ENCODE results near the gene IBA57.
"Not testable (repeated sequence)": the region's sequence is repeated elsewhere in the genome, so short reads cannot be mapped to it uniquely, and the experiment has no call there.

Gene IBA57

GRCh38 chr1:228219245-228219961 lies 53.8 kb downstream of the IBA57 start:
- H3K9ac ChIP-seq (ENCODE audit: insufficient read length) = no peak overlapping the region
- no peaks in the 10 kb centered on the region for H3K9me3 ChIP-seq (ENCODE audit: low read depth, low read length)
- DNase-seq (ENCODE audit: low read depth, low spot score) = no peak
- TF ChIP-seq EZH2 (IDR thresholded peaks at IDR 0.05) (no peak), FOXP2 (optimal IDR thresholded peaks at IDR 0.05; ENCODE audit: control extremely low read depth, extremely low read length, insufficient read depth) (no peak), POLR2AphosphoS5 (IDR thresholded peaks at IDR 0.05; ENCODE audit: borderline replicate concordance, low read depth, low read length) (no peak)
- H3K4me3 ChIP-seq = no peak overlapping the region
- no peak overlapping the region for H3K27ac ChIP-seq
- H3K36me3 ChIP-seq (ENCODE audit: insufficient read depth, low read length) = peaks cover 4% of the 10 kb centered on the region; the same call in 1 of the 2 replicates

- Histone ChIP-seq H3K9ac (ENCODE audit: insufficient read length) (no peak overlapping the region), H3K9me3 (ENCODE audit: low read depth, low read length) (no peaks in the 10 kb centered on the region), H3K4me3 (no peak overlapping the region), H3K36me3 (ENCODE audit: insufficient read depth, low read length) (peaks cover 12% of the 10 kb centered on the region), H3K27ac (no peak overlapping the region)
- no peak for TF ChIP-seq EZH2 (IDR thresholded peaks at IDR 0.05)
- no peak for TF ChIP-seq FOXP2 (optimal IDR thresholded peaks at IDR 0.05; ENCODE audit: control extremely low read depth, extremely low read length, insufficient read depth)
- no peak for TF ChIP-seq POLR2AphosphoS5 (IDR thresholded peaks at IDR 0.05; ENCODE audit: borderline replicate concordance, low read depth, low read length)
- no peak for DNase-seq (ENCODE audit: low read depth, low spot score)
Measured at GRCh38 chr1:228219962-228220780, 54.6 kb downstream of the IBA57 start.

- H3K27ac ChIP-seq; H3K9ac ChIP-seq (ENCODE audit: insufficient read length); DNase-seq (ENCODE audit: low read depth, low spot score); H3K4me3 ChIP-seq; H3K9me3 ChIP-seq (ENCODE audit: low read depth, low read length): not testable (repeated sequence)
- peaks cover 21% of the 10 kb centered on the region for H3K36me3 ChIP-seq (ENCODE audit: insufficient read depth, low read length)
Measured at GRCh38 chr1:228221097-228221496, 55.5 kb downstream of the IBA57 start.

DNA sequence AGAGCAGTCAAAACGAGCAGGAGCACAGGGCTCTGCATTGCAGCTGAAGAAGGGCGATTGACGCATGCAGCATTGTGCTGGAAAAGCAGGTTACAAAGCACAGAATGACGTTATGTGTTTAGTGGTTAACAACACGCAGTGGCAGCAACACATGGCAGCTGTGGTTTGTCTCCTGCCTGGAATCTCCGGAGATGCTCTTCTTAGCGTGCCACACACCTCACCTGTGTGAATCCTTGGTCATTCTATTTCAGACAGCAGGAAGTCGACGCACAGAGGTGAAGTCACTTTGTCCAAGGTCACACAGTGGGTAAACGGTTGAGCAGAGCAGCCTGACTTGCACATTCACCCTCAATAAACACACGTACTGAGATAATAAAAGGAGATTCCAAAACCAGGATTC lies 56.9 kb downstream of the IBA57 start:
- TF ChIP-seq POLR2AphosphoS5 (IDR thresholded peaks at IDR 0.05; ENCODE audit: borderline replicate concordance, low read depth, low read length) = no peak
- no peak for TF ChIP-seq FOXP2 (optimal IDR thresholded peaks at IDR 0.05; ENCODE audit: control extremely low read depth, extremely low read length, insufficient read depth)
- TF ChIP-seq EZH2 (IDR thresholded peaks at IDR 0.05) = no peak
- Histone ChIP-seq H3K9me3 (ENCODE audit: low read depth, low read length) (no peaks in the 10 kb centered on the region), H3K4me3 (no peak overlapping the region), H3K9ac (ENCODE audit: insufficient read length) (no peak overlapping the region), H3K27ac (no peak overlapping the region), H3K36me3 (ENCODE audit: insufficient read depth, low read length) (peaks cover 21% of the 10 kb centered on the region)
- no peak for DNase-seq (ENCODE audit: low read depth, low spot score)

DNA sequence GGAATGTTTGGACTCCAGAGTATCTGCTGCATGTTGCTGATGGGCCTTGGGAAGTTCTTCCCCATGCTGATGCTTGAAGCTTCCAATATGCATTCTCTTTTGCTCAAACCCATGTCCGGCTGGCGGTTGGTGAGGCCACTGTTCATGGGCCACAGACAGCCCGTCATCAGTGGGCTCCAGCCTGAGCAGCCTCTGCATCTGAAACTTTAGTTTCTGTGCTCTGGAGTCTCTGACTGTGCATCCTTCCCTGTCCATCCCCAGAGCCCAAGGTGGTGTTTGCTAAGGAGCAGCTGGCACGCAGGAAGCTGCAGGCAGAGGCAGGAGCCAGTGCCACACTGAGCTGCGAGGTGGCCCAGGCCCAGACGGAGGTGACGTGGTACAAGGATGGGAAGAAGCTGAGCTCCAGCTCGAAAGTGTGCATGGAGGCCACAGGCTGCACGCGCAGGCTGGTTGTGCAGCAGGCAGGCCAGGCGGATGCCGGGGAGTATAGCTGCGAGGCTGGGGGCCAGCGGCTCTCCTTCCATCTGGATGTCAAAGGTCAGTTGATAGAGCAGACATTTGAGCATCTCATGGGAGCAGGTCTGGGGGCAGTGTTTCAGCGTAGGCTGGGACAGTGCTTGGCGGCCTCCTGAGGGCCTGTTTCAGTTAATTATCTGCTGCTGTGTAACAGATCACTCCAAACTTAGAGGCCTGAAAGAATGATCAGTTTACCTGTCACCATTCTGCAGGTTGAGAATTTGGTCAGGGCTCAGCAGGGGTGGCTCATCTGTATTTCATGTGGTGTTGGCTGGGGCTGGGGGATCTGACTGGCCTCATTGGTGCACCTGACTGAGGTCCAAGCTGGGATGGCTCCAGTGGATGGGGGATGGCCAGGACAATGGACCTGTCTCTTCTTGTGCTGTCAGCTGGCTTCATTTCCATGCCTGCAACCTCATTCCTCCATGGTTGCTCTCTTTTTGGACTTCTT lies 58.9 kb downstream of the IBA57 start:
- H3K36me3 ChIP-seq (ENCODE audit: insufficient read depth, low read length) = peaks cover 25% of the 10 kb centered on the region
- H3K4me3 ChIP-seq = no peak overlapping the region
- DNase-seq (ENCODE audit: low read depth, low spot score) = no peak

GRCh38 chr1:228225165-228225710 lies 59.6 kb downstream of the IBA57 start:
- Histone ChIP-seq H3K9me3 (ENCODE audit: low read depth, low read length) (0 out of 2 replicates have a peak, but pooled peaks cover under 1% of the 10 kb centered on the region), H3K9ac (ENCODE audit: insufficient read length) (no peak overlapping the region), H3K27ac (no peak overlapping the region), H3K36me3 (ENCODE audit: insufficient read depth, low read length) (peaks cover 29% of the 10 kb centered on the region), H3K4me3 (no peak overlapping the region)
- TF ChIP-seq EZH2 (IDR thresholded peaks at IDR 0.05) (no peak), POLR2AphosphoS5 (IDR thresholded peaks at IDR 0.05; ENCODE audit: borderline replicate concordance, low read depth, low read length) (no peak), FOXP2 (optimal IDR thresholded peaks at IDR 0.05; ENCODE audit: control extremely low read depth, extremely low read length, insufficient read depth) (no peak)
- DNase-seq (ENCODE audit: low read depth, low spot score) = no peak

More for the DNA sequence above, 58.9 kb downstream of the IBA57 start:
- no peak overlapping the region for H3K27ac ChIP-seq
- no peak for TF ChIP-seq EZH2 (IDR thresholded peaks at IDR 0.05)
- TF ChIP-seq POLR2AphosphoS5 (IDR thresholded peaks at IDR 0.05; ENCODE audit: borderline replicate concordance, low read depth, low read length) = no peak
- TF ChIP-seq FOXP2 (optimal IDR thresholded peaks at IDR 0.05; ENCODE audit: control extremely low read depth, extremely low read length, insufficient read depth) = no peak
- H3K9ac ChIP-seq (ENCODE audit: insufficient read length) = no peak overlapping the region
- no peaks in the 10 kb centered on the region for H3K9me3 ChIP-seq (ENCODE audit: low read depth, low read length)

- no peak overlapping the region for H3K4me3 ChIP-seq
- H3K27ac ChIP-seq = no peak overlapping the region
- H3K9me3 ChIP-seq (ENCODE audit: low read depth, low read length) = 0 out of 2 replicates have a peak, but pooled peaks cover 3% of the 10 kb centered on the region
- TF ChIP-seq FOXP2 (optimal IDR thresholded peaks at IDR 0.05; ENCODE audit: control extremely low read depth, extremely low read length, insufficient read depth) (no peak), POLR2AphosphoS5 (IDR thresholded peaks at IDR 0.05; ENCODE audit: borderline replicate concordance, low read depth, low read length) (no peak), EZH2 (IDR thresholded peaks at IDR 0.05) (no peak)
- no peak for DNase-seq (ENCODE audit: low read depth, low spot score)
- H3K9ac ChIP-seq (ENCODE audit: insufficient read length) = no peak overlapping the region
- H3K36me3 ChIP-seq (ENCODE audit: insufficient read depth, low read length) = peaks cover 31% of the 10 kb centered on the region
Measured at GRCh38 chr1:228225740-228226139, 60.1 kb downstream of the IBA57 start.
